Natural killer cell (primary cell): ENCODE results near the gene DNAAF5. TPM values are rescaled to one million over a fixed set of nuclear protein-coding genes. Genes with fewer than 3 reads are reported as not detected.

Source experiments
- ATAC-seq, 3 donors: fragments of 150-1000 bp in 2 of 3; fragments of 200-7000 bp in 1 of 3; cut with Tn5 transposase; 1 replicate in 1 of 3; 2 replicates in 2 of 3; pipeline ENCODE4 v1.10.0; 2021; ENCODE audit warnings: mild to moderate bottlenecking in 2 of 3, moderate library complexity in 2 of 3
- DNase-seq, 2 donors: peaks; one replicate each; pipeline versions ENCODE4 v3.0.0 to v3.0.0-alpha.2; 2013 to 2021; ENCODE audit warnings: mixed read lengths in 1 of 2
- H3K27ac ChIP-seq: one replicate; pipeline ENCODE4 v1.5.1; 2013; ENCODE audit warnings: mild to moderate bottlenecking, low read length
- H3K27me3 ChIP-seq: one replicate; pipeline ENCODE4 v1.6.1; 2013; ENCODE audit warnings: low read length; ENCODE audit not compliant: control insufficient read depth, insufficient read depth
- H3K36me3 ChIP-seq: one replicate; pipeline ENCODE4 v1.6.1; 2013; ENCODE audit warnings: low read length; ENCODE audit not compliant: control insufficient read depth, insufficient read depth
- H3K4me1 ChIP-seq: one replicate; pipeline ENCODE4 v1.6.1; 2013; ENCODE audit warnings: low read length; ENCODE audit not compliant: control insufficient read depth, insufficient read depth
- H3K4me3 ChIP-seq: one replicate; pipeline ENCODE4 v1.5.1; 2013; ENCODE audit warnings: low read length
- H3K9me3 ChIP-seq: one replicate; pipeline ENCODE4 v1.6.1; 2013; ENCODE audit warnings: low read length; ENCODE audit not compliant: control insufficient read depth, insufficient read depth
- H3K27ac Mint-ChIP-seq, 2 donors: one replicate each; pipeline ENCODE4 v1.8.0; 2022; ENCODE audit warnings: mild to moderate bottlenecking in 2 of 2, mixed read lengths in 2 of 2, moderate library complexity in 1 of 2
- H3K27me3 Mint-ChIP-seq, 2 donors: one replicate each; pipeline ENCODE4 v1.8.0; 2022; ENCODE audit warnings: low read depth in 2 of 2, mixed read lengths in 2 of 2
- H3K36me3 Mint-ChIP-seq: one replicate; pipeline ENCODE4 v1.8.0; 2022; ENCODE audit warnings: mixed read lengths
- H3K4me1 Mint-ChIP-seq, 2 donors: one replicate each; pipeline ENCODE4 v1.8.0; 2022; ENCODE audit warnings: mixed read lengths in 2 of 2
- H3K4me3 Mint-ChIP-seq: one replicate; pipeline ENCODE4 v1.8.0; 2022; ENCODE audit warnings: mild to moderate bottlenecking, moderate library complexity, mixed read lengths
- H3K9me3 Mint-ChIP-seq, 2 donors: one replicate each; pipeline ENCODE4 v1.8.0; 2022; ENCODE audit warnings: mixed read lengths in 2 of 2
- WGBS: methylation state at CpG from one replicate; pipeline ENCODE4 v1.1.7; 2013; ENCODE audit warnings: missing lambda C conversion rate; ENCODE audit not compliant: insufficient coverage; 5-methylcytosine and 5-hydroxymethylcytosine counted together
- intact Hi-C: fragments of 100-400 bp; cut with micrococcal nuclease; formaldehyde crosslinking; loops from one replicate; pipeline ENCODE4 v1.14.2; 2022
- total RNA-seq, 4 donors: library from RNA; stranded (reverse); fragments of 120-200 nt in 1 of 4; gene quantifications; one replicate each; pipeline versions ENCODE4 v1.2.3 to v1.2.4, GENCODE V29; 2013 to 2022
- TF ChIP-seq, protein P1 (sequence below): fragments of 200-600 bp; IDR thresholded peaks from one replicate; pipeline ENCODE4 v1.8.0; 2022; ENCODE audit warnings: antibody characterized with exemption

The DNAAF5 gene
- total RNA-seq, 3 donors from 2014 or later (not counting 1 experiment from before 2014, with no cell fraction given): 6.7 to 10.3 (median 10.3) TPM

DNA sequence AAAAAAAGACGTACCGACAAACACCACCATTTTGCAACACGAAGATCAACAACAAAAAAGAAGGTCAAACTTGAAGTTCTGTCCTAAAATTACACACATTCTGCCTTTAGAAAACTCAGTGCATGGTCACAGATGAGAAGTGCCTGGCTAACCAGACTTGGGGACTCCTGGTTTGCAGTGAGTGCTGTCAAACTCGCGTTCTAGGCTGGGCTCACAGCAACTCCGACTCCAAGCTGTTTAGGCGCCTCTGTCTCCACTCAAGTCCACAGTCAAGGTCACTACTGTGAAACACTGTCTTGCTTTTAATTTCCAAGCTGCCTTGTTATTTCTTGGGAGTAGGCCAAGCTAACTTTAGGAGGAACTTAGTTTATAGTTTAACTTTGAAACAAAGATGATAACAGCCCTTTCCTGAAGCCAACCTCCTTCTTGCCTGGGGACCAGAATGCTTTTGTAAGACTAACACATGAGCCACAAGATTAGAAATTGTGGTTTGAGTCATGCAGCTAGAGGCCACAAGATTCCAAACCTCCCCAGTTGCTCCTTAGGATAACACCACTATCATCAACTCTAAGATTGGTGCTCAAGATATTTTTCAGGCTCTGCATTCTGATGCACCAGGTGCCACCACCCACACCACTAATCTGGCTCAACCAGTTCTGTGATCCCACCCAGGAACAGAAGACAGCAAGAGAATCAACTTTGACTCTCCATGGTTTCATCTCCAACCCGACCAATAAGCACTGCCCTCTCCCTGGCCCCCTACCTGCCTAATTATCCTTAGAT lies 1.1 kb upstream of the DNAAF5 start:
- H3K36me3 ChIP-seq: no peaks in the 10 kb centered on the region
- Mint-ChIP-seq H3K27ac (peak overlapping the region in 1 of 2 donors; percentile 52), H3K9me3 (no peaks in the 10 kb centered on the region), H3K36me3 (no peaks in the 10 kb centered on the region), H3K27me3 (no peaks in the 10 kb centered on the region), H3K4me3 (peak overlapping the region; percentile 36), H3K4me1 (peaks cover 6 to 23% of the 10 kb centered on the region in 2 donors)
- peaks cover 18% of the 10 kb centered on the region for H3K4me1 ChIP-seq
- no peak overlapping the region for H3K27ac ChIP-seq
- intact Hi-C loops: no loop called here
- H3K27me3 ChIP-seq: no peaks in the 10 kb centered on the region
- DNase-seq (no peak), ATAC-seq (no peak)
- no peak overlapping the region for H3K4me3 ChIP-seq
- TF ChIP-seq, protein P1, sequence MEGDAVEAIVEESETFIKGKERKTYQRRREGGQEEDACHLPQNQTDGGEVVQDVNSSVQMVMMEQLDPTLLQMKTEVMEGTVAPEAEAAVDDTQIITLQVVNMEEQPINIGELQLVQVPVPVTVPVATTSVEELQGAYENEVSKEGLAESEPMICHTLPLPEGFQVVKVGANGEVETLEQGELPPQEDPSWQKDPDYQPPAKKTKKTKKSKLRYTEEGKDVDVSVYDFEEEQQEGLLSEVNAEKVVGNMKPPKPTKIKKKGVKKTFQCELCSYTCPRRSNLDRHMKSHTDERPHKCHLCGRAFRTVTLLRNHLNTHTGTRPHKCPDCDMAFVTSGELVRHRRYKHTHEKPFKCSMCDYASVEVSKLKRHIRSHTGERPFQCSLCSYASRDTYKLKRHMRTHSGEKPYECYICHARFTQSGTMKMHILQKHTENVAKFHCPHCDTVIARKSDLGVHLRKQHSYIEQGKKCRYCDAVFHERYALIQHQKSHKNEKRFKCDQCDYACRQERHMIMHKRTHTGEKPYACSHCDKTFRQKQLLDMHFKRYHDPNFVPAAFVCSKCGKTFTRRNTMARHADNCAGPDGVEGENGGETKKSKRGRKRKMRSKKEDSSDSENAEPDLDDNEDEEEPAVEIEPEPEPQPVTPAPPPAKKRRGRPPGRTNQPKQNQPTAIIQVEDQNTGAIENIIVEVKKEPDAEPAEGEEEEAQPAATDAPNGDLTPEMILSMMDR: no peak
- no peaks in the 10 kb centered on the region for H3K9me3 ChIP-seq
- WGBS: 94% methylated on average over 8 of the region's 8 CpGs

GRCh38 chr7:726854-727103 lies 280 bp downstream of the DNAAF5 start:
- peaks cover 18% of the 10 kb centered on the region for H3K4me1 ChIP-seq
- no peak overlapping the region for H3K4me3 ChIP-seq
- H3K27me3 Mint-ChIP-seq: no peaks in the 10 kb centered on the region
- H3K9me3 Mint-ChIP-seq: no peaks in the 10 kb centered on the region
- intact Hi-C loops: no loop called here
- 0% methylated on average over 39 of the region's 39 CpGs for WGBS
- no peak for DNase-seq
- no peaks in the 10 kb centered on the region for H3K9me3 ChIP-seq
- no peaks in the 10 kb centered on the region for H3K36me3 Mint-ChIP-seq
- no peak overlapping the region for H3K27ac Mint-ChIP-seq
- H3K4me1 Mint-ChIP-seq: peaks cover 6 to 23% of the 10 kb centered on the region in 2 donors
- TF ChIP-seq, protein P1: no peak
- H3K27ac ChIP-seq: no peak overlapping the region
- peak; percentile 36 to 45 (median 36) for ATAC-seq
- no peaks in the 10 kb centered on the region for H3K27me3 ChIP-seq
- no peaks in the 10 kb centered on the region for H3K36me3 ChIP-seq
- H3K4me3 Mint-ChIP-seq: no peak overlapping the region

GRCh38 chr7:727104-727805 lies 756 bp downstream of the DNAAF5 start, which contains the start of gene PRKAR1B:
PRKAR1B (minus strand) TSS chr7:727281; CDS start chr7:711505, 15,776 bp downstream.
- peak within 1 kb of the TSS; percentile 89 for H3K4me3 Mint-ChIP-seq
- WGBS: under 1% methylated on average over 53 of the region's 66 CpGs
- intact Hi-C loops: no loop called here
- ATAC-seq: peak in 1 of 3 donors; percentile 21
- peaks cover 18% of the 10 kb centered on the region for H3K4me1 ChIP-seq
- H3K4me3 ChIP-seq: peak within 1 kb of the TSS; percentile 61
- H3K27me3 Mint-ChIP-seq: no peaks in the 10 kb centered on the region
- no peaks in the 10 kb centered on the region for H3K9me3 ChIP-seq
- H3K9me3 Mint-ChIP-seq: no peaks in the 10 kb centered on the region
- no peaks in the 10 kb centered on the region for H3K36me3 ChIP-seq
- peak within 1 kb of the TSS in 1 of 2 donors; percentile 52 for H3K27ac Mint-ChIP-seq
- H3K27me3 ChIP-seq: no peaks in the 10 kb centered on the region
- TF ChIP-seq, protein P1: no peak
- peak within 1 kb of the TSS; percentile 58 for H3K27ac ChIP-seq
- no peaks in the 10 kb centered on the region for H3K36me3 Mint-ChIP-seq
- DNase-seq: peak in 1 of 2 donors; percentile 58
- H3K4me1 Mint-ChIP-seq: peaks cover 6 to 23% of the 10 kb centered on the region in 2 donors
